ENCODE measurements around the gene UGT1A3.
"Not testable (repeated sequence)": the region's sequence is repeated elsewhere in the genome, so short reads cannot be mapped to it uniquely, and the experiment has no call there.

Gene UGT1A3

DNA sequence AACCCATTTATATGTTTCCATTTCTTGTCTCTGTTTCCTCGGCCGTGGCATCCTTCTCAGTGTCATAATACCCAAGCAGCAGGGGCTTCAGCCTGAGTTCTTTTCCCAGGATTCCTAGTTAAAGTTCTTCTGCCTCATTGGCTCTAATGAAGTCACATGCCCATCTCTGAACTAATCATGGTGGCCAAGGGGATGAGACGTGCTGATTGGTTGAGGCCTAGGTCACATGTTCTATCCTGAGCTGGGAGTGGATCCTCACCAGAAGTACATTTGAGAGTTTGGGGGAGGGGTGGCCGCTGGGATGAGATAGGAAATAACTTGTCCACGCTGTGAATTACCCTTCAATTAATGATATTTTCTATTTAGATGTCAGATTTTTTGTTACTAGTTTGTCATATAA is 19.9 kb upstream of the UGT1A3 start:
- no peak for DNase-seq

DNA sequence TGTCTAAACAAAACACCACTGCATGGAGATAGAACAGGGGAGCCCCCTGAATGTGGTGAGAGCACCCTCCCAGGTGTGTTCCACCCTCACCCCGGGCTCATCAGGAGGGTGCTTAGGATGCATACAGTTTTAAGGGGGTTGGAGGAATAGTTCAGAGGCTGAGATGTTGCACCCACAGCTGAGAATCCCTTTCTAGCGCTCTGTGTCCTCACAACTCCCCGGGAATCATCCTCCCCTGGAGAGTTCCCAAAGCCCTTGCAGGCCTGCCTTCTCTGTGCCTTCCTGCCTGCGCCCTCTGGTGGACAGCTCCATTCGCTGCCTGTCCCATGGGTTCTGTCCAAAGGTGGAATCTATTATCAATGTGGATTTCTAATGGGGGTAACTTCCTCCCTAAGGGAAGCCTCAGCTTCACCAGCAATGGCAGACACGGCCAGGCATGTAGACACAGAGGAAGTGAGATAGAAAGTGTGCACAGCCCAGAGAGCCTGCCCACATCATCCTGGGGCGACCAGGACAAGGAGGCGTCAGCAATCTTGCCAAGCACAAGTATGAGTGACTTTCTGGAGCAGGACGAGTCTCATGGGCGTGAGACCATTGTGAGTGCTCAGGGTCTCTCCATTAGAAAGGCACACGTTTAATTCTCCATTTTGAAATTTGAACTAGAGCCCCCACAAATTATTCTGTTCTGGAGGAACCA is 17.4 kb upstream of the UGT1A3 start:
- peak; percentile 3 for DNase-seq

DNA sequence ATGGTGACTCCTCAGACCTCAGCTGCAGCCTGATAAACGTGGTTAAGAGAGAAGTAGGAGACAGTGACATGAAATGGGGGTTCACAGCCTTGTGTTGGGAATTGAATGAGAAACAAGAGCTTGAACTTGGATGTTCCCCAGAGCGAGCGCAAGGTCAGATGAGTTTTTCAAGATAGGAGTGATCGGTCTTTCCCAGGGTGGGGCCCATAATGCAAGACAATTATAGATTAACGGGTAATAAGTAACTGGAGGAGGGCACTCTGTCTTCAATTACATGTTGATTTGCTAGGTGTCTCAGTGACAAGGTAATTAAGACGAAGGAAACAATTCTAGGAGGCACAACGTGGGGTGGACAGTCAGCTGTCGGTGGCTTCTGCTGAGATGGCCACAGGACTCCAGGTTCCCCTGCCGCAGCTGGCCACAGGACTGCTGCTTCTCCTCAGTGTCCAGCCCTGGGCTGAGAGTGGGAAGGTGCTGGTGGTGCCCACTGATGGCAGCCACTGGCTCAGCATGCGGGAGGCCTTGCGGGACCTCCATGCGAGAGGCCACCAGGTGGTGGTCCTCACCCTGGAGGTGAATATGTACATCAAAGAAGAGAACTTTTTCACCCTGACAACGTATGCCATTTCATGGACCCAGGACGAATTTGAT is 16.1 kb upstream of the UGT1A3 start, which contains the start of gene UGT1A5:
UGT1A5 (plus strand) TSS at position 297 of the 651 bp plus-strand sequence; CDS start at position 382, 85 bp downstream.
- no peak for DNase-seq

DNA sequence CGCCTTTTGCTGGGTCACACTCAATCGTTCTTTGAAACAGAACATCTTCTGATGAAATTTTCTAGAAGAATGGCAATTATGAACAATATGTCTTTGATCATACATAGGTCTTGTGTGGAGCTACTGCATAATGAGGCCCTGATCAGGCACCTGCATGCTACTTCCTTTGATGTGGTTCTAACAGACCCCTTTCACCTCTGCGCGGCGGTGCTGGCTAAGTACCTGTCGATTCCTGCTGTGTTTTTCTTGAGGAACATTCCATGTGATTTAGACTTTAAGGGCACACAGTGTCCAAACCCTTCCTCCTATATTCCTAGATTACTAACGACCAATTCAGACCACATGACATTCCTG is 15.6 kb upstream of the UGT1A3 start:
- DNase-seq = no peak

DNA sequence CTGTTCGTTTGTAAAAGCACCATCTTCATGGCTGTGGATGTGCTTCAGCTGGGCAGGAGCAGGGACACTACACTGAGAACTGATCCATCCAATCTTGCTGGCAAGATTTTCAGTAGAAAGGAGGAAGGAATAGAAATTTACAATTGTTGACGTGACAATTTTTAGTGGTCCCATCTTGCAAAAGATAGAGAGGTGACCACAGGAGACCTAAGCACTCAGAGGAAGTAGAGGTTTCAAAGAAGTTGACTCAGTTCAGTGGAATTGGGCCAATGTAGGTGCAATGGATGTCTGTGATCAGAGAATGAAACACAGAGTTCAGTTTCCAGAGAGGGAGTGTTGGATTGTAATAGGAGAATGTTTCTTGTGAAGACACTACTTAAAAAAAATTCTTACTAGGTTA is 14.7 kb upstream of the UGT1A3 start:
- no peak for DNase-seq

DNA sequence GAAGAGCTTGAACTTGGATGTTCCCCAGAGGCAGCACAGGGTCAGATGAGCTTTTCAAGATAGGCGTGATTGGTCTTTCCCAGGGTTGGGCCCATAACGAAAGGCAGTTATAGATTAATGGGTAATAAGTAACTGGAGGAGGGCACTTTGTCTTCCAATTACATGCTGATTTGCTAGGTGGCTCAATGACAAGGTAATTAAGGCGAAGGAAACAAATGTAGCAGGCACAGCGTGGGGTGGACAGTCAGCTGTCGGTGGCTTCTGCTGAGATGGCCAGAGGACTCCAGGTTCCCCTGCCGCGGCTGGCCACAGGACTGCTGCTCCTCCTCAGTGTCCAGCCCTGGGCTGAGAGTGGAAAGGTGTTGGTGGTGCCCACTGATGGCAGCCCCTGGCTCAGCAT is 10.3 kb upstream of the UGT1A3 start, which contains the start of gene UGT1A4:
UGT1A4 (plus strand) TSS at position 185 of the 400 bp plus-strand sequence; CDS start at position 270, 85 bp downstream.
- DNase-seq = no peak

DNA sequence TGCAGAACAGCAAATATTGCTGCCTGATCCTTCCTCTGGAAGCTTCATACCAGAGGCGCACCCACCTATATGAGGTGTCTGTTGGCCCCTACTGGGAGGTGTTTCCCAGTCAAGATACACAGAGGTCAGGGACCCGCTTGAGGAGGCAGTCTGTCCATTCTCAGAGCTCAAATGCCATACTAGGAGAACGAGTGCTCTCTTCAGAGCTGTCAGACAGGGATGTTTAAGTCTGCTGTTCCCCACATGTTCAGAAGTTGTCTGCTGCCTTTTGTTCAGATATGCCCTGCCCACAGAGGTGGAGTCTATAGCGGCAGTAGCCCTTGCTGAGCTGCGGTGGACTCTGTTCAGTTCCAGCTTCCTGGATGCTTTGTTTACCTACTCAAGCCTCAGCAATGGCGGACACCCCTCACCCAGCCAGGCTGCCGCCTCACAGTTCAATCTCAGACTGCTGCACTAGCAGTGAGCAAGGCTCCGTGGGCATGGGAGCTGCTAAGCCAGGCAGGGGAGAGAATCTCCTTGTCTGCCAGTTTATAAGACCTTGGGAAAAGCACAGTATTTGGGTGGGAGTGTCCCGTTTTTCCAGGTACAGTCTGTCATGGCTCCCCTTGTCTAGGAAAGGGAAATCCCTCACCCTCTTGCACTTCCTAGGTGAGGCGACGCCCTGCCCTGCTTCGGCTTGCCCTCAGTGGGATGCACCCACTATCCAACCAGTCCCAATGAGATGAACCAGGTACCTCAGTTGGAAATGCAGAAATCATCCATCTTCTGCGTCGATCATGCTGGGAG is 8.2 kb downstream of the UGT1A3 start:
- not testable (repeated sequence) for DNase-seq

DNA sequence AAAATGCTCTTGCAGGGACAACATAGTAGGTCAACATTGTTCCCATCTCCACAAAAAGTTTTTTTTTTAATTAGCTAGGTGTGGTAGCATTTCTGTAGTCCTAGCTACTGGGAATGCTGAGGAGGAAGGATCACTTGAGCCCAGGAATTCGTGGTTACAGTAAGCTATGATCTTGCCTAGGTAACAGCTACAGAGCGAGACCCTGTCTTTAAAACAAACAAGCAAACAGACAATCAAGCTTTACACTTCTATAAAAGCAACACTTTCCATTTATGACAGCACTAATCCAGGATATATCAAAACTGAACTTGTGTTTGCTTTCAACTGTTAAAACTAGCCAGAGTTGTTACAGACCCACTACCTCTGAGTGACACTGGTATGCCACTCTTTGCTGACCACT is 12.0 kb downstream of the UGT1A3 start:
- DNase-seq = no peak

DNA sequence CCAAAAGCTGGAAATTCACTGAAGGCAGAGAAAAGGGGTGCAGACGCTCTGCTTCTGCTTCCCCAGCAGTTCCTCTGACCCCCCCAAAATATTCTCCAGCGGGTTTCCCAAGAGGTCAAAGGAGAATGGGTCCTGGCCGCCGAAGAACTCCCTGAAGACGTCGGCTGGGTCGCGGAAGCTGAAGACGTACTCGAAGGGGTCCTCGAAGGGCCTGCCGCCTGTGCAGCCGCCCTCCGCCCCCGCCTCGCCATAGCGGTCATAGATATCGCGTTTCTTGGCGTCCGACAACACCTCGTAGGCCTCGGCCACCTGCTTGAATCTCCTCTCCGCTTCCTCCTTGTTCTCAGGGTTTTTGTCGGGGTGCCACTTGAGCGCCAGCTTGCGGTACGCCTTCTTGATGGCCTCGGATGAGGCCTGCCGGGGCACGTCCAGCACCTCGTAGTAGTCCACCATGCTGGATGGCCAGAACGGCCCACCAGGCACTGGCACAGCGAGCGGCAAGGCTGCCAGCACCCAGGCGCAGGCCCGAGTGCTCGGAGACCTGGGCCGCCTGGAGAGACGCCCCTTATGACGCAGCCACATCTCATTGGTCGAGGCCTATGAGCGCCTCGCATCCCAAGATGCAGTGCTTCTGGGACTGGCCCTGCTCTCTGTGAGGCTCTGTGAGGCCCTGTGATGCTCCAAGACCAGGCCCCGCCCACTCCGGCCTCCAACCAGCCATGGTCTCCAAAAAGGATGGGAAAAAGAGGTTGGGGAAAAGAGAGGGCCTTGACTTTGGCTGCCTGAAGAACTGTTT is 14.8 kb downstream of the UGT1A3 start:
- DNase-seq = no peak

DNA sequence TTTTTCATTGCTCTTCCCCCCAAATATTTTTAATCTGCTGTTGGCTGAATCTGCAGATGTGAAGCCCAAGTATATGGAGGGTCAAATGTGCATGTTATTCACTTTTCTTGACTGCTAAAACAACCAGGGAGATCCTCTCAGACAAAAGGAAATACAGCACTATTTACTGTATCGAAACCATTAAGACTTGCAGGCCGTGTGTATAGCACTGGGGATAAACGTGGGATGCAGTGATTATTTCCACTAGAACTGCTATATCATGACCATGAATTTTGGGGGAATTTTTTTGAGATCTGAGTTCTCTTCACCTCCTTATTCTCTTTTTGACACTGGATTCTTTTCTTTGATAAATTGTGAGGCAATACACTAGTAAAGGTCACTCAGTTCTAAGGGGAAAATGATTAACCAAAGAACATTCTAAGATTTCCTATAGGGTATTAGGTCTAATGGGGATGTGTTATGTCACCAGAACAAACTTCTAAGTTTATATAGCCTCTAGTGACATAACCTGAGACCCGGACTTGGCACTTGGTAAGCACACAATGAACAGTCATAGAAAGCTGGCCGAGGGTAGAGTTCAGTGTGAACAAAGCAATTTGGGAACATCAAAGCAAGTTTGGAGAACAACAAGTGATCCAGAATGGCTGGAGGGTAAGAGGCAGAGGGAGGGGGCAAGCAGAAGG is 16.4 kb downstream of the UGT1A3 start:
- DNase-seq = no peak

DNA sequence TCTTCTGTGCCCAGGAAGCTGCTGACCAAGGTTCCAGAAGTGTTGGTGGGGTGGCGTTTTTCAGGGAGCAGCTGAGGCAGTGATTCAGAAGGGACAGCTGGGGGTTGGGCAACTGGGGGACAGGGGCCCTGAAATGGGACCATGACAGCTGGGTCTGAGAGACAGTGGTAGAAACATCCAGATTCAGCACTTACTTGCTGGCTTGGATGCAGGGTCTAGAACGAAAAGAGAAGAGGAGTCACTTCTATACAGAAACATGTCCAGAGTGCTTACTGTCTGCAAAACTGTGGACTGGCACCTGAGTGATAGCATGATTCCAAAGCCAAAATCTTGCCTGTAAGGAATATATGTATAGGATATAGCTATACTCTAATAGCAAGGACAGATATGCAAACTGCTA is 17.0 kb downstream of the UGT1A3 start:
- DNase-seq = not testable (repeated sequence)

DNA sequence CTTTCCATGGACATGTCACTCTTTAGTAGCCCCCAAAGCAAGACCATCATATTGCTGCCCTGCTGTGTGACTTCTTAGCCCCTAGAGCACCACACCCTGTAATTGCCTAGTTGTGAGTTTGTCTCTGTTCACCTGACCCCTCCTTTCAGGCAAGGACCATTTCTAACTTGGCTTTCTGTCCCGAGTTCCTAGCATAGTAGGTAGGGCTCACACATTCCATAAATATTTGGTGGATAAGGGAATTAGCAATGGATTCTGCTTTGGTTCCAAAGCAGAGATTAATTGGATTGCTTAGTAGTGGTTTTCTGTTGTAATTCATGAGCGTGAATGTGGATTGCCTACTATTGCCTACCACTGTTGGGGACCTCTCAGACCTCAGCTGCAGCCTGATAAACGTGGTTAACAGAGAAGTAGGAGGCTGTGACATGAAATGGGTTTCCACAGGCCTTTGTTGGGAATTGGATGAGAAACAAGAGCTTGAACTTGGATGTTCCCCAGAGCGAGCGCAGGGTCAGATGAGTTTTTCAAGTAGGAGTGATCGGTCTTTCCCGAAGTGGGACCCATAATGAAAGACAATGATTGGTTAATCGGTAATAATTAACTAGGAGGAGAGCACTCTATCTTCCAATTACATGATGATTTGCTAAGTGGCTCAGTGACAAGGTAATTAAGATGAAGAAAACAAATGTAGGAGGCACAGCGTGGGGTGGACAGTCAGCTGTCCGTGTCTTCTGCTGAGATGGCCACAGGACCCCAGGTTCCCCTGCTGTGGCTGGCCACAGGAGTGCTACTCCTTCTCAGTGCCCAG is 17.8 kb downstream of the UGT1A3 start:
- DNase-seq = no peak

DNA sequence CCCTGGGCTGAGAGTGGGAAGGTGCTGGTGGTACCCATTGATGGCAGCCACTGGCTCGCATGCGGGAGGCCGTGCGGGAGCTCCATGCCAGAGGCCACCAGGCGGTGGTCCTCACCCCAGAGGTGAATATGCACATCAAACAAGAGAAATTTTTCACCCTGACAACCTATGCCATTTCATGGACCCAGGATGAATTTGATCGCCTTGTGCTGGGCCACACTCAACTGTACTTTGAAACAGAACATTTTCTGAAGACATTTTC is 18.4 kb downstream of the UGT1A3 start:
- DNase-seq = no peak

DNA sequence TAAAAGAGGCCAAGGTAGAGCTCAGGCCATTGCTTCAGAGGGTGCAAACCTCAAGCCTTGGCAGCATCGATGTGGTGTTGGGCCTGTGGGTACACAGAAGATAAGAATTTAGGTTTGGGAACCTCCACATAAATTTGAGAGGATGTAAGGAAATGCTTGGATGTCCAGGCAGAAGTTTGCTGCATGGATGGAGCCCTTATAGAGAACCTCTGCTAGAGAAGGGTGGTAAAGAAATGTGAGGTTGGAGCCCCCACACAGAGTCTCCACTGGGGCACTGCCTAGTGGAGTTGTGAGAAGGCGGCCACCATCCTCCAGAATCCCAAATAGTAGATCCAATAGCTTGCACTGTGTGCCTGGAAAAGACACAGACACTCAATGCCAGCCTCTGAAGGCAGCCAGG is 21.8 kb downstream of the UGT1A3 start:
- not testable (repeated sequence) for DNase-seq

DNA sequence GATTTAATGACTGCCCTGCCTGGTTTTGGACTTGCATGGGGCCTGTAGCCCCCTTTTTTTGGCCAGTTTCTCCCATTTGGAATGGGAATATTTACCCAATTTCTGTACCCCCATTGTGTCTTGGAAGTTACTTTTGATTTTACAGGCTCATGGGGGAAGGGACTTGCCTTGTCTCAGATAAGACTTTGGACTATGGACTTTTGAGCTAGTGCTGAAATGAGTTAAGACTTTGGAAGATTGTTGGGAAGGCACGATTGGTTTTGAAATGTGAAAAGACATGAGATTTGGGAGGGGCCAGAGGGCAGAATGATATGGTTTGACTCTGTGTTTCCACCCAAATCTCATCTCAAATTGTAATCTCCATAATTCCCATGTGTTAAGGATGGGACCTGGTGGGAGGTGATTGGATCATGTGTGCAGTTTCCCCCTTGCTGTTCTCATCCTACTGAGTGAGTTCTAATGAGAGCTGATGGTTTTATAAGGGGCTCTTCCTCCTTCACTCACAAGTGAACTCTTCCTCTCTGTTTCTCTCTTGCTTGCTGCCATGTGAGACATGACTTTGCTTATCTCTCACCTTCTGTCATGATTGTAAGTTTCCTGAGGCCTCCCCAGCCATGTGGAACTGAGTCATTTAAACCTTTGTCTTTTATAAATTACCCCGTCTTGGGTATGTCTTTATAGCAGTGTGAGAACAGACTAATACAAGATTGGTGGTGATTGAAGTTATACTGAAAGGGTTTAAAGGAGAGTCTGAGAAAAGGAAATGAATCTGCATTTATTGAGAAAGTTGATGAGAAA is 22.6 kb downstream of the UGT1A3 start:
- not testable (repeated sequence) for DNase-seq

DNA sequence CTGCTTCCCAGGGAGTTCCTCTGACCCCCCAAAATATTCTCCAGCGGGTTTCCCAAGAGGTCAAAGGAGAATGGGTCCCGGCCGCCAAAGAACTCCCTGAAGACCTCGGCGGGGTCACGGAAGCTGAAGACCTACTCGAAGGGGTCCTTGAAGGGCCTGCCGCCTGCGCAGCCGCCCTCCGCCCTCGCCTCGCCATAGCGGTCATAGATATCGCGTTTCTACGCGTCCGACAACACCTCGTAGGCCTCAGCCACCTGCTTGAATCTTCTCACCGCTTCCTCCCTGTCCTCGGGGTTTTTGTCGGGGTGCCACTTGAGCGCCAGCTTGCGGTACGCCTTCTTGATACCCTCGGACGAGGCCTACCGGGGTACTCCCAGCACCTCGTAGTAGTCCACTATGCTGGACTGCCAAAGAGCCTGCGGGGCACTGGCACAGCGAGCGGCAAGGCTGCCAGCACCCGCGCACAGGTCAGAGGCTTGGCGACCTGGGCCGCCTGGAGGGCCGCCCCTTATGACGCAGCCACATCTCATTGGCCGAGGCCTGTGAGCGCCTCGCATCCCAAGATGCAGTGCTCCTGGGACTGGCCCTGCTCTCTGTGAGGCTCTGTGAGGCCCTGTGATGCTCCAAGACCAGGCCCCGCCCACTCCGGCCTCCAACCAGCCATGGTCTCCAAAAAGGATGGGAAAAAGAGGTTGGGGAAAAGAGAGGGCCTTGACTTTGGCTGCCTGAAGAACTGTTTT is 26.2 kb downstream of the UGT1A3 start:
- DNase-seq = no peak

DNA sequence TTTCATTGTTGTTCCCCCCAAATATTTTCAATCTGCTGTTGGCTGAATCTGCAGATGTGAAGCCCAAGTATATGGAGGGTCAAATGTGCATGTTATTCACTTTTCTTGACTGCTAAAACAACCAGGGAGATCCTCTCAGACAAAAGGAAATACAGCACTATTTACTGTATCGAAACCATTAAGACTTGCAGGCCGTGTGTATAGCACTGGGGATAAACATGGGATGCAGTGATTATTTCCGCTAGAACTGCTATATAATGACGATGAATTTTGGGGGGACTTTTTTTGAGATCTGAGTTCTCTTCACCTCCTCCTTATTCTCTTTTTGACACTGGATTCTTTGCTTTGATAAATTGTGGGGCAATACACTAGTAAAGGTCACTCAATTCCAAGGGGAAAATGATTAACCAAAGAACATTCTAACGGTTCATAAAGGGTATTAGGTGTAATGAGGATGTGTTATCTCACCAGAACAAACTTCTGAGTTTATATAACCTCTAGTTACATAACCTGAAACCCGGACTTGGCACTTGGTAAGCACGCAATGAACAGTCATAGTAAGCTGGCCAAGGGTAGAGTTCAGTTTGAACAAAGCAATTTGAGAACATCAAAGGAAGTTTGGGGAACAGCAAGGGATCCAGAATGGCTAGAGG is 27.7 kb downstream of the UGT1A3 start:
- DNase-seq = no peak

DNA sequence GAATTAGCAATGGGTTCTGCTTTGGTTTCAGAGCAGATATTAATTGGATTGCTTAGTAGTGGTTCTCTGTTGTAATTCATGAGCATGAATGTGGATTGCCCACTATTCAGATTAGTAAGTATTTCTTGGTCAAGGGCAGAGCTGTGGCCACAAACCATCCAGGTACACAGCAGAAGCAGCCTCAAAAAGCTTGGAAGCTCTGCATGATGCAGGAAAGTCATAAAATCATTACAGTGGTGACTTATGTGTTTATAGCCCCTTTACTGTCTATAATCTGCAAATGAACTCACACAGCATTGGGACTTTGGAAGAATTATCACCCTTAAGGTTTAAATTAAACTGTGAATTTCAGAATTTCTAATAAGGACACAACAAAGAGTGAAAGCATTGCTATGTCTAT is 29.3 kb downstream of the UGT1A3 start:
- DNase-seq = no peak

DNA sequence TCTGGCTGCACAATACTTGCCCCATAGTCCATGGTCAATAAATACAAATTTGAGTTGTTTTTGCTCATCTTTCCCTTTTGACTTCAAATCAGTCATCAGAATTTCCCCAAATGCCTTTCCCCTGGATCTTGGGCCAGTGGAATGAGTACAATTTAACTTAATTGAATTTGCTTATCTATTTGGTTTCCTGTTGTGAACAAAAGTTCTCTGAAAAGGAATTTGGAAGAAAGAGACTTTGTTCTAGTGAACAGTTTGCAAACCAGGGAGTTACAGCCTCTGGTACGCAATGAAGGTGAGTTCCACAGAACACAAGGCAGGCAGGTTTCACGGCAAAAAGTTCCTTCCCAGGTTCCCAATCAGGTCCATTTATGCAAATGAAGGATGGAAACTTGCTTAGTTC is 30.0 kb downstream of the UGT1A3 start:
- no peak for DNase-seq

DNA sequence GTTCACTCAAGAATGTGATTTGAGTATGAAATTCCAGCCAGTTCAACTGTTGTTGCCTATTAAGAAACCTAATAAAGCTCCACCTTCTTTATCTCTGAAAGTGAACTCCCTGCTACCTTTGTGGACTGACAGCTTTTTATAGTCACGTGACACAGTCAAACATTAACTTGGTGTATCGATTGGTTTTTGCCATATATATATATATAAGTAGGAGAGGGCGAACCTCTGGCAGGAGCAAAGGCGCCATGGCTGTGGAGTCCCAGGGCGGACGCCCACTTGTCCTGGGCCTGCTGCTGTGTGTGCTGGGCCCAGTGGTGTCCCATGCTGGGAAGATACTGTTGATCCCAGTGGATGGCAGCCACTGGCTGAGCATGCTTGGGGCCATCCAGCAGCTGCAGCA is 31.2 kb downstream of the UGT1A3 start, which contains the start of gene UGT1A1:
UGT1A1 (plus strand) TSS at position 228 of the 400 bp plus-strand sequence; CDS start at position 246, 18 bp downstream.
- no peak for DNase-seq

Measured in DMS 273 treated with DMSO at 0.1 percent for 48 hours (cell line).